ENCODE measurements around the gene SLC9A3. TPM values are rescaled to one million over a fixed set of nuclear protein-coding genes. Genes with fewer than 3 reads are reported as not detected.

The SLC9A3 gene
- total RNA-seq, 4 donors from 2014 or later: 1.7 to 4.5 (median 2.9) TPM

- TF ChIP-seq, protein P1, sequence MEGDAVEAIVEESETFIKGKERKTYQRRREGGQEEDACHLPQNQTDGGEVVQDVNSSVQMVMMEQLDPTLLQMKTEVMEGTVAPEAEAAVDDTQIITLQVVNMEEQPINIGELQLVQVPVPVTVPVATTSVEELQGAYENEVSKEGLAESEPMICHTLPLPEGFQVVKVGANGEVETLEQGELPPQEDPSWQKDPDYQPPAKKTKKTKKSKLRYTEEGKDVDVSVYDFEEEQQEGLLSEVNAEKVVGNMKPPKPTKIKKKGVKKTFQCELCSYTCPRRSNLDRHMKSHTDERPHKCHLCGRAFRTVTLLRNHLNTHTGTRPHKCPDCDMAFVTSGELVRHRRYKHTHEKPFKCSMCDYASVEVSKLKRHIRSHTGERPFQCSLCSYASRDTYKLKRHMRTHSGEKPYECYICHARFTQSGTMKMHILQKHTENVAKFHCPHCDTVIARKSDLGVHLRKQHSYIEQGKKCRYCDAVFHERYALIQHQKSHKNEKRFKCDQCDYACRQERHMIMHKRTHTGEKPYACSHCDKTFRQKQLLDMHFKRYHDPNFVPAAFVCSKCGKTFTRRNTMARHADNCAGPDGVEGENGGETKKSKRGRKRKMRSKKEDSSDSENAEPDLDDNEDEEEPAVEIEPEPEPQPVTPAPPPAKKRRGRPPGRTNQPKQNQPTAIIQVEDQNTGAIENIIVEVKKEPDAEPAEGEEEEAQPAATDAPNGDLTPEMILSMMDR (IDR thresholded peaks at IDR 0.05 in 4 of 5, conservative IDR thresholded peaks at IDR 0.05 in 1 of 5): no peak
- no peak for TF ChIP-seq POLR2A (IDR thresholded peaks at IDR 0.05)
- Histone ChIP-seq H3K27ac (no peak overlapping the region), H3K9me3 (no peaks in the 10 kb centered on the region), H3K27me3 (peaks cover 0 to 7% (median 6%) of the 10 kb centered on the region in 3 donors), H3K4me3 (no peak overlapping the region), H3K4me1 (no peaks in the 10 kb centered on the region), H3K36me3 (no peaks in the 10 kb centered on the region)
- no peak for ATAC-seq
- intact Hi-C loops (cut with DNase I; ENCODE audit: low total_unique reads) (no loop called here), in situ Hi-C loops (cut with MboI; ENCODE audit: low sequenced_read_pairs in 4 of 4) (no loop called here)
- no peak for DNase-seq
These were observed 88.1 kb downstream of the SLC9A3 start for GRCh38 chr5:435961-436640.

- Histone ChIP-seq H3K27me3 (peaks cover 0 to 12% (median 7%) of the 10 kb centered on the region in 3 donors), H3K36me3 (no peaks in the 10 kb centered on the region), H3K27ac (no peak overlapping the region), H3K4me1 (no peaks in the 10 kb centered on the region), H3K4me3 (no peak overlapping the region), H3K9me3 (no peaks in the 10 kb centered on the region)
- DNase-seq (no peak), ATAC-seq (no peak)
- intact Hi-C loops (cut with DNase I; ENCODE audit: low total_unique reads) (no loop called here), in situ Hi-C loops (cut with MboI; ENCODE audit: low sequenced_read_pairs in 4 of 4) (no loop called here)
- no peak for TF ChIP-seq POLR2A (IDR thresholded peaks at IDR 0.05)
- TF ChIP-seq, protein P1 (IDR thresholded peaks at IDR 0.05 in 4 of 5, conservative IDR thresholded peaks at IDR 0.05 in 1 of 5): no peak
These were observed 89.0 kb downstream of the SLC9A3 start for GRCh38 chr5:435156-435790.

DNA sequence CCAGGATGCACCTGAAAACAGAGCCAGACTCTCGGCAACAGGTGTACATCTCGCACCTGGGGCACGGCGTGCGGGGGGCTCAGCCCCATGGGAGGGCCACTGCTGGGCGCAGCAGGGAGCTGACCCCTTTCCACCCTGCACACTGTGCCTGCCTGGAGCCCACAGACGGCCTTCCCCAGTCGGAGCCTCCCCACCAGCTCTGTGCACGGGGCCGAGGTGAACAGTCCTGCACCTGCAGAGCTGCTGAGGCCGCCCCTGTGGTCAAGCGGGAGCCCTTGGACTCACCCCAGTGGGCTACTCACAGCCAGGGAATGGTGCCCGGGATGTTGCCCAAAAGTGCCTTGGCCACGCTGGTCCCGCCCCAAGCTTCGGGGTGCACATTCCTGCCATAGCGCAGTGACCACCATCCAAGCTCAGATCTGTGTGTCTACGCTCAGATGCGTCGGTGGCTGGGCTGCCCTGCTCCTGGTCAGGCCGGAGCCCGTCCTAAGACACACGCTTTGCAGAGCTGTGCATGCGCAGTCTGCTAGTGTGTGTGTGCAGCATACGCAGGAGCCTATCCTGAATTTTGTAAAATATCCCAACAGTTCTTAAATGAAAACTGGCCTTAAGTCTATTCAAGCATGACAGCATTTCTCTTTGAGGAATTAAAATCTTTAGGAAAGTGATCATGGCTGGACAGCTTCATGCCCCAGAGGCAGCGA lies 89.7 kb downstream of the SLC9A3 start:
- ATAC-seq: no peak
- no peak overlapping the region for H3K27ac ChIP-seq
- TF ChIP-seq POLR2A (IDR thresholded peaks at IDR 0.05): no peak
- TF ChIP-seq, protein P1 (IDR thresholded peaks at IDR 0.05 in 4 of 5, conservative IDR thresholded peaks at IDR 0.05 in 1 of 5): no peak
- intact Hi-C loops (cut with DNase I; ENCODE audit: low total_unique reads) (no loop called here), in situ Hi-C loops (cut with MboI; ENCODE audit: low sequenced_read_pairs in 4 of 4) (no loop called here)
- H3K4me3 ChIP-seq: no peak overlapping the region
- H3K4me1 ChIP-seq: no peaks in the 10 kb centered on the region
- no peaks in the 10 kb centered on the region for H3K9me3 ChIP-seq
- DNase-seq: no peak
- peaks cover 2 to 18% (median 7%) of the 10 kb centered on the region in 3 donors for H3K27me3 ChIP-seq
- no peaks in the 10 kb centered on the region for H3K36me3 ChIP-seq

GRCh38 chr5:433836-434235 lies 90.4 kb downstream of the SLC9A3 start:
- Histone ChIP-seq H3K27me3 (peaks cover 7 to 19% (median 10%) of the 10 kb centered on the region in 3 donors), H3K4me1 (no peaks in the 10 kb centered on the region), H3K9me3 (no peaks in the 10 kb centered on the region), H3K36me3 (no peaks in the 10 kb centered on the region), H3K4me3 (no peak overlapping the region), H3K27ac (no peak overlapping the region)
- ATAC-seq (no peak), DNase-seq (no peak)
- no peak for TF ChIP-seq POLR2A (IDR thresholded peaks at IDR 0.05)
- TF ChIP-seq, protein P1 (IDR thresholded peaks at IDR 0.05 in 4 of 5, conservative IDR thresholded peaks at IDR 0.05 in 1 of 5): no peak
- intact Hi-C loops (cut with DNase I; ENCODE audit: low total_unique reads): no loop called here
- in situ Hi-C loops (cut with MboI; ENCODE audit: low sequenced_read_pairs in 4 of 4): no loop called here

Measured in gastrocnemius medialis (tissue), 4 donors.